K562 (cell line): ENCODE results near the gene NFATC1. TPM values are rescaled to one million over a fixed set of nuclear protein-coding genes. Genes with fewer than 3 reads are reported as not detected.

ENCODE experiments used
- ATF6 ChIP-seq: sonication (generic); formaldehyde crosslinking; IDR thresholded peaks from 2 replicates; pipeline ENCODE4 v1.4.0; 2020; ENCODE audit warnings: mild to moderate bottlenecking, missing genetic modification reagents
- ELF1 ChIP-seq: fragments of 200-800 bp; sonication (Bioruptor generic); IDR thresholded peaks from 2 replicates; pipeline ENCODE4 v1.6.1; 2016; ENCODE audit warnings: missing genetic modification characterization, missing compliant biosample characterization
- NFYB ChIP-seq: IDR thresholded peaks from 2 replicates; pipeline ENCODE4 v1.6.1; 2011; ENCODE audit warnings: mild to moderate bottlenecking, moderate library complexity; ENCODE audit not compliant: insufficient read length; ENCODE audit errors: extremely low read depth
- POU5F1 ChIP-seq: fragments of 150-350 bp; IDR thresholded peaks from 2 replicates; pipeline ENCODE4 v1.6.1; 2014; ENCODE audit warnings: borderline replicate concordance, low read length, low read depth, mild to moderate bottlenecking; ENCODE audit not compliant: partially characterized antibody
- REST ChIP-seq, 2 experiments: fragments of 450-650 bp; formaldehyde crosslinking in 1 of 2; IDR thresholded peaks; 2 replicates each; pipeline versions ENCODE4 v1.4.0 to v1.6.1; 2014 to 2020; ENCODE audit warnings: mild to moderate bottlenecking in 2 of 2, borderline replicate concordance in 1 of 2, low read depth in 1 of 2
- SREBF1 ChIP-seq: fragments of 150-350 bp; IDR thresholded peaks from 2 replicates; pipeline ENCODE4 v1.6.1; 2014; ENCODE audit warnings: antibody characterized with exemption, low read depth, low read length, borderline replicate concordance
- ZBTB8A ChIP-seq: fragments of 450-650 bp; IDR thresholded peaks from 2 replicates; pipeline ENCODE4 v1.6.1; 2018; ENCODE audit warnings: mild to moderate bottlenecking, moderate library complexity; ENCODE audit not compliant: partially characterized antibody
- ZNF766 ChIP-seq: fragments of 200-800 bp; sonication (Bioruptor generic); conservative IDR thresholded peaks from 2 replicates; pipeline ENCODE4 v1.6.1; 2016; ENCODE audit warnings: missing genetic modification characterization, missing compliant biosample characterization
- polyA plus RNA-seq, 8 experiments: library from polyadenylated mRNA; depleted of rRNA in 4 of 8; stranded (reverse) in 5 of 8; unstranded in 3 of 8; fragments of >200 nt; fragmentation: Nextera tagmentation in 2 of 8; fragmentation: Illumina TruSeq in 1 of 8; extraction: Ambion mirVana in 2 of 8; extraction: Trizol in 1 of 8; gene quantifications; 2 replicates each; pipeline versions ENCODE4 v1.2.1 to v1.2.3, GENCODE V29; 2011 to 2014; ENCODE audit warnings: inconsistent platforms in 1 of 8, missing spikeins in 1 of 8
- total RNA-seq, 7 experiments: library from RNA; depleted of rRNA in 6 of 7; stranded (reverse); fragments of >200 nt in 6 of 7; fragmentation: Illumina TruSeq in 2 of 7; extraction: Trizol in 2 of 7; gene quantifications; 2 replicates each; pipeline versions ENCODE4 v1.2.1 to v1.2.3, GENCODE V29; 2011 to 2021; ENCODE audit warnings: low replicate concordance in 1 of 7

NFATC1 gene
- total and polyA plus RNA-seq, 9 of the 15 experiments (the other 6 are each of a cell fraction or from before 2014, with no cell fraction given), result 1.1 to 16.4 (median 2.5) TPM

GRCh38 chr18:79389689-79390088 lies 6.0 kb upstream of the NFATC1 start (continued):
- TF ChIP-seq REST (IDR thresholded peaks at IDR 0.05; ENCODE audit: borderline replicate concordance) (no peak), REST (CRISPR knock-in tag; IDR thresholded peaks at IDR 0.05; ENCODE audit: low read depth) (no peak), ELF1 (tag) (no peak), ZNF766 (CRISPR knock-in tag) (no peak), NFYB (no peak), POU5F1 (no peak), ZBTB8A (no peak), ATF6 (CRISPR knock-in tag) (no peak), SREBF1 (no peak)
